IMR-90 (cell line): ENCODE measurements around the gene RNU1-1.
"Not testable (repeated sequence)": the region's sequence is repeated elsewhere in the genome, so short reads cannot be mapped to it uniquely, and the experiment has no call there.

Source experiments
- CEBPB ChIP-seq: IDR thresholded peaks from 2 replicates; pipeline ENCODE4 v1.6.1; 2012; ENCODE audit warnings: low read depth, low read length, improper control_type of control experiment
- CHD1 ChIP-seq: IDR thresholded peaks from 2 replicates; pipeline ENCODE4 v1.6.1; 2012; ENCODE audit warnings: low read depth, low read length, improper control_type of control experiment
- CTCF ChIP-seq: conservative IDR thresholded peaks from 2 replicates; pipeline ENCODE4 v1.5.1; 2012; ENCODE audit warnings: mild to moderate bottlenecking, low read depth, low read length, improper control_type of control experiment
- ELK1 ChIP-seq: fragments of 150-350 bp; IDR thresholded peaks from 2 replicates; pipeline ENCODE4 v1.6.1; 2016; ENCODE audit warnings: low read depth, mild to moderate bottlenecking, low read length, moderate library complexity, borderline replicate concordance
- FOS ChIP-seq: fragments of 150-350 bp; IDR thresholded peaks from 2 replicates; pipeline ENCODE4 v1.6.1; 2016; ENCODE audit warnings: low read depth, low read length
- NFE2L2 ChIP-seq: fragments of 150-350 bp; IDR thresholded peaks from 2 replicates; pipeline ENCODE4 v1.6.1; 2016; ENCODE audit warnings: low read depth, mild to moderate bottlenecking, low read length
- POLR2A ChIP-seq: IDR thresholded peaks from 2 replicates; pipeline ENCODE4 v1.6.1; 2012; ENCODE audit warnings: mild to moderate bottlenecking, low read depth, low read length
- RAD21 ChIP-seq: IDR thresholded peaks from 2 replicates; pipeline ENCODE4 v1.6.1; 2012; ENCODE audit warnings: low read length, improper control_type of control experiment
- SMC3 ChIP-seq: fragments of 150-350 bp; IDR thresholded peaks from 2 replicates; pipeline ENCODE4 v1.6.1; 2016; ENCODE audit warnings: low read depth, mild to moderate bottlenecking, antibody characterized with exemption, low read length, moderate library complexity
- USF2 ChIP-seq: fragments of 150-350 bp; IDR thresholded peaks from 2 replicates; pipeline ENCODE4 v1.6.1; 2017; ENCODE audit warnings: mild to moderate bottlenecking, antibody characterized with exemption, low read length, low read depth

GRCh38 chr1:16520435-16521287 is 6.6 kb upstream of the RNU1-1 start:
- TF ChIP-seq POLR2A, CTCF, ELK1, RAD21, SMC3, USF2, NFE2L2, CHD1: not testable (repeated sequence)
- TF ChIP-seq CEBPB: peak; percentile 50; the same call in 1 of the 2 replicates
- 0 out of 2 replicates have a peak, but pooled peaks have one; percentile 11 for TF ChIP-seq FOS
